ENCODE measurements around the gene ABLIM2.

Gene ABLIM2

DNA sequence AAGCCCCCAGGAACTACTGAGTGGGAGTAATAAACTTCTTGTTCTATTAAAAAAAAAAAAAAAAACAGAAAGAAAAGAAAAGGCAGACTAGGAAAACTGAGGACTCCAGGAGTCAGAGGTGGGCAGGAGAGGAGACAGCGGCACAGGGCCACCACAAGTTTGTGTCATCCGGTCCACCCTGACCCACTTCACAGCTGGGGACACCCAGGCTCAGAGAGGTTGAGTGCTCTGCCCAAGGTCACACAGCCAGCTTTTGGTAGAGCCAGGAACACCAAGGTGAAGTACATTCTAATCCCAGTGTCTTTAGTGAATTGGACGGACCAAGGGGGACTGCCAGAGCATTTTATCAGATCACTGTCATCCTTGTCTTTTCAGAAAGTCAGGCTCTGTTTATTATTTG, 16.4 kb upstream of the ABLIM2 start:
- DNase-seq (ENCODE audit: low read depth in 2 of 2), result no peak

DNA sequence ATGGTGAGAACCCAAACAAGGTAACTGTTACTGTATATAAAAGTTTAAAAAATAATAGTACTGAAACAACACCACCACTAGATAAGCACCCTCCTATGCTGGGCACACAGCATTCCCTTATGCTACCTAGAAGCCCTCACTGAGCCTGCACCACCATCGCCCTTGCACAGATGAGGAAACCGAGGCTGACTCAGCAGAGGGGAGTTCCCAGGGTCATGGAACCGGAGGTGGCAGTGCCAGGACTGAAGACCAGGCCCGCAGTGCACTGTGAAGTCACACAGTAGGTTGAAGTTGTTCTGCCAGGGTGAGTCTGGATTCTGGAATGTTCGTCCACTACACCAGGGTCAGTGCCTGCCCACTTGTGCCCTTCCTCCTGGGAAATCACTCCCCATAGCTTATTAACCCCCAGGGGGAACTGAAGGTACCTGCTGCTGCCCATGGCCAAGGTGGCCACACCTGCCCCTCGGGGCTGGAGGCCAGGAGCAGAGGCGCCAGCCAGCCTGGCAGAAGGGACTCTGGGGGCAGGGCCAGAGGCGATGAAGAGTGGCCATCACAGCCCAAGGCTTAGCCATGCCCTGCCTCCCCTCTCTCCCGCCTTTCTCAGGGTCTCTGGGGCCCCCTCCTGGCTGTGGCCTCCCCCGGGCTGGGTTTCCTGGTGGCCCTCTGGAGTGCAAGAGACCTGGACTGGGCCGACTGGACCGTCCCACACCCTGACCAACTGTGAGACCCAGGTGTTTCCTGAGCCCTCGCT, 15.1 kb upstream of the ABLIM2 start:
- no peak for DNase-seq (ENCODE audit: low read depth in 2 of 2)

DNA sequence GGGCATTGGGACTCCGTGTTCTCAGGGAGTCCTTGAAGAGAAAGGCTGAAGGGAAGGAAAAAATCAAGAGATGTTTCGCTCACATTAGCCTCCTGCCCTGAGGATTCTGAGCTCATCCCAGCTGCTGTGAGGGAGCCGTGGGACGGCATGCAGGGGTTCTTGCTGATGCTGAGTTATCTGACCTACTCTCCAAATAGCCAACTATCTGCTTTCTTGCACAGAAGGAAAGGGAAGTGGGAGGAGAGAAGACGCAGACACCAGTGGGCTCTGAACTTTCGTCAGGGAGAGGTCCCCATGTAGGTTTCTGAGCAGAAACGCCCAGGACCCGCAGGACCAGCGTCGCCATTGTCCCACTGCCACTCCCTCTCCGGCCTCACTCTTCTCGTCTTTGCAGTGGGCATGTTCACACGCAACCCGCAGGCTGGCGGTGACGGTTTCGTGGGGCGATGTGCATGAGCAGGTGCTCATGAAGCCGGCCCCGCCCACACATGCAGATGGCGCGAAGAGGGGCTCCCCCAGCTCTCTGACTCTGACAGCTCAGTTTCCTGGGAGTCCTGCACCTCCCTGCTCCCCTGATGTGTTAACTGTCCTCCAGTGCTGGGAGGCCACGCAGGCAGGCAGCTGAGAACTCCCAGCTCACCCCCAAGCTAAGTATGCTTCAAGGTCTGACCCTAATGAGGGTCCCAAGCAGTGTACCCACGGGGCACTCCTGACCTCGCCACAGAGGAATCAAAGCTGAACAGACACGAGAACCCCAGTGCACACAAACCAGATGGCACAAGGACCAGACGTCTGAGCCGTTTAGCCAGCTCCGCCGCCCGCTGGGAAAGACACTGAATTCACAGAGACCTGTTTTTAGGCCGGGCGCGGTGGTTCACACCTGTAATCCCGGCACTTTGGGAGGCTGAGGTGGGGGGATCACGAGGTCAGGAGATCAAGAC, 13.6 kb upstream of the ABLIM2 start:
- peak in 1 of 2 experiments; percentile 28 for DNase-seq (ENCODE audit: low read depth in 2 of 2)

DNA sequence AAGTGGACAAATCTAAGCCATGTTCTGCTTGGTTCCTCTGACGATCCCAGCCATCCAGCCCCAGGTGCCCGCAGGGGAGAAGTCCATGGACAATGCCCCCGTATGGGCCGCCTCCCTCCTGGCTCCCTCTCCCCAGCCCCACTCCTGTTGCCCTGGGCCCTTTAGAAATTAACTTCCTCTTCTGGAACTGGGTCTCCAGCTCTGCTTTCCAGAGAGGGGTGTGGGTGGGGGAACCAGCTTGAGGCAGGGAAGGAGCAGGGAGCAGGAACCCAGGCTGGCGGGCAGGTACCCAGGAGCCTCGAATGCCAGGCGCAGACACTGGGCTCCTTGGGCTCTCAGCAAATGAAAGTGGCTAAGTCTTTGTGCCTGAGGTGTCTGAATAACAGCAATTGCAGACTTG, 12.7 kb upstream of the ABLIM2 start:
- no peak for DNase-seq (ENCODE audit: low read depth in 2 of 2)

DNA sequence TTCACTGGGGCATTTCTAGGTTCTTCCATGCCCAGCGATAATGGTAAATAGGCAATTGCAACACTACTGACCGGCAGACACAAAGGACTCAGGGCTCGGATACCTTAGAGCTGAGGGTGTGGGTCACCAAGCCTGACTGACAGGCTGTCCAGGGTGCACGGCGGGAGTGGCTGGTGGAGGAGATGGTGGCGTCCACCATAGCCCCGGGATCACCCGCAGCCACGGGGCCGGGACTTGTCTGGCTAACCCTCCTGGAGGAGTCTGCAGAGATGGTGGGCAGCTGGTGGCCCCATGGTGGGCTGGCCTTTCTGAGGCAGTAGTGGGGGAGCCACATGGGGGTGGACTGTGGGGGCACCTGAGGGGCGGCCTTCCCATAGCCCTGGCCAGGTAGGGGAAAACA, 11.7 kb upstream of the ABLIM2 start:
- DNase-seq (ENCODE audit: low read depth in 2 of 2), result no peak

DNA sequence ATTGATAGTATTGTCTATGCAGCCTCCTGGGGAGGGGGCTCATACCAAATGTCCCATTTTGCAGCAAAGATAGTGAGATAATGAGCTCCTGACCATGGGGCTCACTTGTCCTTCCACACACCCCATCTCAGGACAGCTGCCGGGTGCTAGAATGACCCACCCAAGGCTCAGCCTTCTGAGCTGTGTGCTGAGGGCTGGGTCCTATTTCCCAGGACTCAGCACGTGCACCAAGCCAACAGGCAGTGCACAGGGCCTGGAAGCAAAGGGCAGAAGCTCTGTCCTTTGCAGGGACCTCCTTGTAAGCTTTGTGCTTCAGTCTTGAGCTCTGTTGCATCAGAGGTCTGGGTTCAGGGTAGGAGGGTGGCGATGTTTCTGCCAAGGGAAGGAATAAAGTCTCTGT, 11.2 kb upstream of the ABLIM2 start:
- DNase-seq (ENCODE audit: low read depth in 2 of 2), result no peak

DNA sequence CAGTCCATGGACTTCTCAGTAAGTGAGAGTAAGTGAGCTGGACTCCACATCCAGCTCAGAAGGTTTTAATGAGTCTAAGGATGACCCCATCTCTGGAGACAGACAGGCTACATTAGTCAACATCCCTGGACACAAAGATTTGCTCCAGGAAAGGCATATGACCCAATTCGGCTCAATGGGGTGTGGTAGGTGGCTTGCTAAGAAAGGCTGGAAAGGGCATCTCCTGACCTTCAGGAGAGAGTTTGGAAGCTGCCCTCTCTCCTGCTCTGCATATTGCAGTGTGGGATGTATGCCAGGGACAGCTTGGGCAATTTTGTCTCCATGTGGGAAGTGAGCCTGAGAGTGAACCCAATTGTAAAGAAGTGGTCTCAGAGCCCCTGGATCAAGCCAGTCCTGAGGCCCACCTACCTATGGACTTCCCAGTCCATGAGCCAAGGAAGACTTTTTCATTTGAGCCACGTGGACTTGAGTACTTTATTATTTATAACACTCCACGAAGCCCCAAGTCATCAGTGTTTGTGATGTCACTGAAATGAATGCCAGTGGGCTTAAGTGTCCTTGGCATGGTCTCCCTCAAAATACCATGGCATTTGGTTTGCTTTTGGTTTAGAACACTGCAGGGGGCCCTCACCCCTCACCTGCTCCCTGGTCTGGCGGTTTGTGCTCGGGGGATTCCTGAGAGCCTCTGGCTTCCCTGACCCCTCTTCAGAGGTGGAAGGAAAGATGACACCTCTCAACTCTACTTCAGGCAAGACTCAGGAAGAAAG, 10.4 kb upstream of the ABLIM2 start:
- no peak for DNase-seq (ENCODE audit: low read depth in 2 of 2)

DNA sequence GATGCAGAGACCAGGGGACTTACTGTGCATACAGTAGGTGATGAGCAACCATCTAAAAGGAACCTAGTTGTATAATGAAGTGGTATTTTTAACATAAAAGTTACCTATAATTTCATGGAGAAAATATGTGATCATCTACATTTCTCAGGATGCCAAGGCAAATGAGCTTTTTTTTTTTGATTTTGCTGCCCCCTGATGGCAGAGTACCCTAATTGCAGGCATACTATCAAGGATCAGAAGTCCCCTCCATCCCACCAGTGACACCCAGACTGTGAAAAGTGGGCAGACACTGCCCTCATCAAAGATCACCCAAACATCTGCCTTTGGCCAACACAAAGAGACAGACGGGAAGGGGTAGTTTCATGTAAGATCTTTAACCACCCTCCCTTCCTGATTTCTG, 9.6 kb upstream of the ABLIM2 start:
- no peak for DNase-seq (ENCODE audit: low read depth in 2 of 2)

DNA sequence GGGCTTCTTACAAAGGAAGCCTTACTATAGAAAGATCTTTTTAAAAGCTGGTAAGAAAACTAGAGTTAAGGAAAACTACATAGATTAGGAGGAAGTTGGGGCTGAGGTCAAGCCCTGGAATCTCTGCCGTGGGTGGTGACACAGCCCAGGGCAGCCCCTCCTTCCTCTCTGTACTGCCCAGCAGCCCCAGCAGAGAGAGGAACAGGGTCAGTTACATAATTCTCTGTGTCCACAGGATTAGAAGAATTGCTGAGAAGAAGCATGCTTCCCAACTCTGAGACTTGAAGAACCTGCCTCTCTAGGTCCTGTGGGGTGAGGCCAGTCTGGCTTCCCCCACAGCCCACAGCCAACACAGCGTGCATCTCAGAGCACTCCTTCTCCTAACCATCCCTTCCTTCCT, 9.2 kb upstream of the ABLIM2 start:
- no peak for DNase-seq (ENCODE audit: low read depth in 2 of 2)

DNA sequence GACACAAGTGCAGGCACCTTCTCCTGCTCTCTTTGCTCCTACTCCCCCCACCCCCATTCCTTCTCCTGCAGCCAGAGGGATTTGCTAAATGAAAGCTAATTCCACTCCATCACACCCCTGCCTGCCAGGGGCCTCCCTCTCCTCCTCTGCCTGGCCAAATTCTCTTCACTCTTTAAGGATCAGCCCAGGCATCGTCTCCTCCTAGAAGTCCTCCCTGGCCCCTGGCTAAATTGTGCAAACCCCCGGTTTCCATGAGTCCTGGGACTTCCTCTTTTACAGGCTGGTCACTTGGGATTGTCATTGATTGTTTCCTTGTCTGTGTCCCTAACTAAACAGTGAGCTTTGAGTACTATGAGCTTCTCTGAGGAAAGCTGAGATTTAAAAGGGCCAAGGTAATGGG, 8.7 kb upstream of the ABLIM2 start:
- no peak for DNase-seq (ENCODE audit: low read depth in 2 of 2)

DNA sequence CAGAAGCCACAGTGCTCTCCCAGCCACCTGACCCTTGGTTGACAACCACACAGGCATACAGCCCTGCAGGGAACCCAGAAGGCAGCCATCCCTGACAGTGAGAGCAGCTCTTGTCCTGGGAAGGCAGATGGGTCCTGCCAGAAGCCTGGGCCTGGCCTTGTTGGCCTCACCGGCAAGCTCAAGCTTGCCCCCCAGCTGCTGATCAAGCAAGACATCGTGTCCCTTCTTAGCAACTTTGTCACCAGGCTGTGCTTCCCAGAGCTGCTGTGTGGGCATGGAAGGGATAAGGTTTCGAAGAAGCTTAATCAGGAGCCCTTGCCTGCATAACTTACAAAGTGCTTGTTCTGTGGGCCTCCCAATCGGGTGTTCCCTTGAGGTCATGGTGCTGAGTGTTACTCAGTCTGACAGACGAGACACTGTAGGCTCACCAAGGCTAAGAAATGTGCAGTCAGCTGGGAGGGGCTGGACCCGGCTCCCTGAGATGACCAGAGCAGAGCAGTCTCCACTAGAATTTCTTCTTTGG, 6.8 kb upstream of the ABLIM2 start:
- no peak for DNase-seq (ENCODE audit: low read depth in 2 of 2)

DNA sequence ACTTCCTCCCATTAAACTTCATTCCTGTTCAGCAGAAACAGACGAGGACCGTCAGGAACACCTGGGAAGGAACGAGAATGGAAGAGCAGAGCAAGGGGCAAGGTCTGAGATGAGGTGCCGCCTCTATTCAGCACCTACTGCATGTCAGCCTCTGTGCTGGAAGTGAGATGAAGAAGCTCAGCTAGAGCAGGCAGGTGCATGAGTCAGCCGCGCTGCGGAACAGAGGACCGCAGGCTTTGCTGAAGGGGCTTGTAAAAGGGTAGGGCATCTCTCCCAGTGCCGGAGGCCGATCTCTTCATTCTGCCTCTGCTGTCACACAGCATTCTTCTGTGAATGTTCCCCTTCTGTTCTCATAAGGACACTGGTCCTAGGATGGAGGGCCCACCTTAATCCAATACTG, 6.1 kb upstream of the ABLIM2 start:
- no peak for DNase-seq (ENCODE audit: low read depth in 2 of 2)

DNA sequence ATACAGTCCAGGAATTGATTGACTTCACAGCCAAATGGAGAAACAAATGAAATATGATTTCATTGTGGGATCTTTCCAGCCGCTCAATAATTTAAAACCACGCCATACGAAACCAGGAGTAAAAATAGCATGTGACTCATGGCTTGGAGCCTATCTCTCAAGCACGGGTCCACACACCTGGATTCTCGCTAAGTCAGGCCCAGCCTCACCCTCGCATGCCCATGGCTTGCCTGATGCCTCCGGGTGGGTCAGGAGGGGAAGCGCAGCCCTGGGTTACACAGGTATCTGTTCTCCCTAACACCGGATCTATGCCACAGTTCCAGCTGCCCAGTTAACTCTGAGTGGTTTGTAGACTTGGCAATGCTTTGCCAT, 5.6 kb upstream of the ABLIM2 start:
- DNase-seq (ENCODE audit: low read depth in 2 of 2), result no peak

DNA sequence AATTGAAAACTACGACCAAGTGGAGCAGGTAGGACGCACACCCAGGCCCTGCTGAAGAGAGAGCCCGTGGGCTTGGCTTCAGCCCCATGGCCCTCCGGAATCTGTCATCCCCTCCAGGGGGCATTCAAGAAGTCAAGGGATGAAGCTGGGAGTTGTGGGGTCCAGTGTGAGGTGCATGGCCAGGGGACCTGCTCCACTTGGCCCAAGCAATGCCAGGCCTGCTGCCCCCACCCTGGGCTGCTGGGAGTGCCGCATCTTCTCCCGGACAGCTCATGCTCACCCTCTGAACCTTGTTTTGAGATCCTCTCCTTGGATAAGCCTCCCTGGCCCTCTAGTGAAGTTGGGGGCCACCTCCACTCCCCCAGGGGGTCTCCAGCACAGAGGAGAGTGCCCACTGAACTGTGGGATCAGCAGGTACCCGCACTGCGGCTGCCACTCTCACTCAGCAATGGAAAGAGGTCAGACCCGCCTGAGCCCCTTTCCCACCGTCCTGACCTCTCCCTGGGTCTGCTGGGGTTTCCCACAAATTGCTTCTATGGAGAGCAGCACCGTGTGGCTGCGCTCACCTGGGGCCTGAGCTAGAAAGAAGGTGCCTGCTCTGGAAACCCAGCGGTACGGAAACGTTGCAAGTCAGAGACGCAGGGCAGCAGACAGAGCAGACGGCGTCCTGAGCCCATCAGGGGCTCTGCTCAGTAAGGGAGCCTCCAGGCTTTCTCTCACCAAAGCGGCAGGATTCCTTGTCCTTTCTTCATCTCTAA, 5.0 kb upstream of the ABLIM2 start:
- DNase-seq (ENCODE audit: low read depth in 2 of 2), result no peak

DNA sequence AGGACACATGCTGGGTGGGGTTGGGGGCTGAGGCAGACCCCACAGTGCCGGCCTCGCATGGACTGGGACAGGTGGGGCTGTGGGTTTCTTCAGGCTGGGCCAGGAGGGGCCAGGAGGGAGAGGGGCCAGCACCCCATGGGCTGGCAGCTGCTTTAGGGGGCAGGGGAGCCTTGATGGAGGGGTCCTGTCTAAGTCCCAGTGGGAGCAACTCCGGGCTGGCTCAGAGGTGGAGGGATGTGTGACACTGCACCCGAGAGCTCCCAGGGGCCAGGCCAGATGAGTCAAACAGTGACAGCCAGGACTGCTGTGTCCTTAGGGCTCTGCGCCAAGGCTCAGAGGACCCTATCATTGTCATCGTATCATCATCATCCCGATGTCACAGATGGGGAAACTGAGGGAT, 4.4 kb upstream of the ABLIM2 start:
- no peak for DNase-seq (ENCODE audit: low read depth in 2 of 2)

DNA sequence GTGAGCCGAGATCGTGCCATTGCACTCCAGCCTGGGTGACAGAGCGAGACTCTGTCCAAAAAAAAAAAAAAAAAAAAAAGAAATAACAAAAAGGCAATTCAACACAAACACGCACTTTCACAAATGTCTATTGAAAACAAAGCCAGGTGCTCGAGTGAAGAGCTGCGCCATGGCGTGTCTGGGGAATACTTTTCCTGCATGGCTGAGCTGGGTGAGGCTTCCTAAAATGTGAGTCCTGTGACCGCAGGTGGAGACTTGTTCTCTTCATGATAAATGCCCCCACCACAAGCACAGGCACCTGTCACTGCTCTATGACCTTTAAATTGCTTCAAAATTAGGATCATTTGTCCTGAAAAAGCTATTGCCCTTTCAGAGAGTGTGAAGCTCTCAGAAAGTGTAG, 4.0 kb upstream of the ABLIM2 start:
- no peak for DNase-seq (ENCODE audit: low read depth in 2 of 2)

DNA sequence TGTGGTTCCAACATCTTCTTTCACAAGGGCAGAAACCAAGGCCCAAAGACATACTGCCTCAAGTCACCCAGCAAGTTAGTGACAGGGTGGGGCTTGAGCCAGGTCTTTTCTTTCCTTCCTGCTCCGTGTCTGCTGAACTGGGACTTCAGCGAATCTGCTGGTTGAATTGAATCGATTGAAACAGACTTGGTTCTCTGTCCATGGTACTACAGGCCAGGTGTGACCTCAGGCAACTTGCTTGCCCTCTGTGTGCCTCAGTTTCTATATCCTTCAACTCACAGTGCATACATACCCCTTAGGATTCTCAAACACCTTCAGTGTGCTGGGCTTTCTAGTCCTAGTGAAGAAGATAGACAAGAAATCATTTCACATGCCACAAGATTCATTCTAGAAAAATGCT, 2.0 kb upstream of the ABLIM2 start:
- no peak for DNase-seq (ENCODE audit: low read depth in 2 of 2)

DNA sequence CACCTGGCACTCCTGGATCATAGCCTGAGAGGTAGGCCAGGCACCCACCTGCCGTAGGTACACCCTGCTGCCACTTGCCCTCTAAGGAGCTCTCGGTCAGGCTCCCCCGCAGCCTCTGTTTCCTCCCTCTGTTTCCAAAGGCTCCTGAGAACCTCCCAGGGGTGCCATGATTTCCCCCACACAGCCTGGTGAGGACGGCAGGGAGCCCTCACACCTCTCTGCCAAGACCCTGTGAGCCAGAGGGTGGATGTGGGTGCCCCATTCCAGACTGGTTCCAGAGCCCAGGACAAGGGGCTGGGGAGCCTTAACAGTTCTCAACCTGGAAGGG, 1.6 kb upstream of the ABLIM2 start:
- DNase-seq (ENCODE audit: low read depth in 2 of 2), result no peak

DNA sequence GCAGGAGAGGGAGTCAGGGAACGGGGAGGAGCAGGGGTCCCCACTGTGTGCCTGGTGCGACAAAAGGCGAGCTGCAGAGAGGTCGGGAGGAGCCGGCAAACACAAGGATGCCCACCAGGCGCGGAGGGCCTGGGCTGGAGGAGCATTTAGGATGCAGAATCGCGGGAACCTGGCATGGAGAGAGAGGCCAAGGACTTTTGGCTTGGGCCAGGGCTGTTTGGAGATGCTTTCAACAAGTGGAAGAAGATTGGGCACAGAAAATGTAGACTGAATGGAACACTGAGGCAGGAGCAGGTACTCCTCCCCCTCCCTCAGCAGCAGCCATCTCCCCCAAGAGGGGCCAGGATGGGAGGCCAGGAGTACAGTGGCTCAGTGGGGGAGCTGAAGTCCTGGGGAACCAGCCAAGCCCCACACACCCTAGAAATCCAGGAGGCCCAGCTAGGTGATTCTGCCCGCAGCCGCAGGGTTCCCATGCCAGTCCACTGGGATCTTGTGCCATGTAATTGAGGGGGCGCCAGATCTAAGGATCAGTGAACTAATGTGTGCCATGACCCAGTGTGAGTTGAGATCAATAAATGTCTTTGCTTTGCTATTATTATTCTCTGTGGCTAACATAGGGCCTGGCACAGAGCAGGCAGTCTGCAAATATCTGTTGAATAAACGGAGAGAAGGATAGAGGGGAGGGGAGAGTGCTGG, 1.1 kb upstream of the ABLIM2 start:
- no peak for DNase-seq (ENCODE audit: low read depth in 2 of 2)

DNA sequence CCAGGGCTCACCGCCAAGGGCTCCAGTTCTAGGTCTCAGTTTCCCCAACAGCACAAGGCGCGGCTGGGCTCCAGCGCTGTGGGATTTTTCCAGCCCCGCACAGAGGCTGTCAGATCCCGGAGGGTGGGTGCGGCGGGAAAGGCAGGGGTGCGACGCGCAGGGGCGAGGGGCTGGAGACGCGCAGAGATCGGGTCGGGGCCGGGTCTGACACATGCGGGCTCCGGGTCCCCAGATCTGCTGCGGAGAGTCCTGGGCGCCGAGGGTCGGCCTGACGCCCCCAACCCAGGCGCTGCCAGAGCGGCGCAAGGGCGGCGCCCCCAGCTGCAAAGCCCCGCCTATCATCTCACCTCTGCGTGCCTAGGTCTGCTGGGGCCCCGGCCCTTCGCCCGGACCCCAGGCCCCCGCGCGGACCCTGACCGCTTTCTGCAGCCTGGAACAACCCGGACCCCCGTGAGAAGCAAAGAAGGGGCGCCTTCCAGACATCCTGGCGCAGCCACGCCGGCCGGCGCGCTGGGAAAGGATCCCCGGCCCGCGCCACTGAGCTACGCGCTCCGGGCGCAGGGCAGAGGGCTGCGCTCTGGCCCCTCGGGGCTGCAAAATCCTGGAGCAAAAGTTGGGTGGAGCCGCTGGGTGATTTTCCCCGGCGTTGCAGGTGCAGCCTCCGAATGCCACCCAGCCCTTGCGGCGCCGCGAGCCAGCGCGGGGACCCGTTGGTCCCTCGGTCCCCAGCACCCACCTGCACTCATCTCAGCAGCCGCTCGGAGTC, 486 bp downstream of the ABLIM2 start:
- DNase-seq (ENCODE audit: low read depth in 2 of 2), result no peak
